ENCODE measurements around the gene SLC9A3.

SLC9A3 gene

DNA sequence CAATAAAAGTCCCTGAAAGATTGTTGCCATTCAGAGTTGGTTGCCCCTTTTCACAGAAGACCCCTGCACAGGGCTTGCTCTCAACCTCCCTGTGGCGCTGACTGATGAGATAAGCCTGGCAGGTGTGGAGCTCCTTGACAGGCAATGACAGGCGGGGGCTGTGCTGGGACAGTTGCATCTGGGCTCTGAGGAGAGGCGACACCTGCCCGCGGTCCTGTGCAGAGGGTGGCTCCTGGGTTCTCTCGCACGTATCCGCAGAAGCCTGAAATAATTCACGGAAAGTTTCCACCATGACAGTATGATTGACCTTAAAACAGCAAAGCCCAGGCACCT, 101.0 kb downstream of the SLC9A3 start:
- Histone ChIP-seq H3K4me1 (ENCODE audit: control insufficient read depth in 1 of 2, insufficient read depth in 2 of 2, low read length in 2 of 2) (no peaks in the 10 kb centered on the region), H3K36me3 (ENCODE audit: control insufficient read depth in 1 of 2, insufficient read depth in 2 of 2, low read length in 2 of 2) (no peaks in the 10 kb centered on the region), H3K27me3 (ENCODE audit: control insufficient read depth in 1 of 2, insufficient read depth in 2 of 2, low read length in 2 of 2) (no peaks in the 10 kb centered on the region), H3K27ac (ENCODE audit: low read depth, low read length) (no peak overlapping the region), H3K9ac (ENCODE audit: low read depth in 1 of 2, low read length in 2 of 2) (no peak overlapping the region), H3K4me3 (ENCODE audit: low read depth in 1 of 2, low read length in 2 of 2) (no peak overlapping the region), H3K9me3 (ENCODE audit: control insufficient read depth in 1 of 2, low read length in 2 of 2) (no peaks in the 10 kb centered on the region)

DNA sequence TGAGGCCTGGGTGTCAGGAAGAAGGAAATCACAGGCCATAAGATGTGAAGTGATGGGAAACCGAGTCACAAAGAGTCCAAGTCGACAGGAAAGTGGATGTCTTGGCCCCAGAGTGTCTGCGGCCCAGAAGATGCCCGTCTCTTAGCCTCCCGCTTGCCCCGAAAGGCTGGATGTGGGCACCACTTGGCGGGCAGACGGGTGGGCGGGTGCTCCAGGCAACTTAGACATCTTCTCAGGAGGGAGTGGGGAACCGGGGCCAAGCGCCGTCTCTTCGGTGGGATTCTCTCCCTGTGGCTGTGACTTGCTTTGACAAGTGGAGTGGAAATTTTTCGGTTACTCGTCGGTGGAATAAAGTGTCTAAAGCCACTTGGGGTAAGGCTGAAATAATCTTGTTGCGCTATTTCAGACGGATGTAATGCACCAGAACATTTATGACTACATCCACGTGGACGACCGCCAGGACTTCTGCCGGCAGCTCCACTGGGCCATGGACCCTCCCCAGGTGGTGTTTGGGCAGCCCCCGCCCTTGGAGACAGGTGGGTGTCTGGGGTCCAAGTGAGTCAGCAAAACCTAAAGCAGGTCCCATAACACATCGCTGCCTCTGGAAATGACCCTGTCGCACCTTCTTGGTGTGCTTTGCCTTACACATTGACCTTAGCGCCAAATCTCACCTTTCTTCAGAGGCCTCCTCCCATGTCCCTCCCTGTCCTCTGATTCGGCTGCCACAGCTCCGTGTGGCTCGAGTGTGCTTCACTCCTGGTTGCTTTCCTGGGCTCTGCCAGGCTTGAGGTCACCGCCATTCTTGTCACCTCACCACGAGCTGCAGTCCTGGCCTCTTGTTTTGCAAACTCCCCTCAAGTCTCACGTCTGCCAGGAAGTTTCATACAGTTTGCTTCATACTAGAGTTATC, 101.7 kb downstream of the SLC9A3 start:
- Histone ChIP-seq H3K4me3 (ENCODE audit: low read depth in 1 of 2, low read length in 2 of 2) (no peak overlapping the region), H3K27me3 (ENCODE audit: control insufficient read depth in 1 of 2, insufficient read depth in 2 of 2, low read length in 2 of 2) (no peaks in the 10 kb centered on the region), H3K27ac (ENCODE audit: low read depth, low read length) (no peak overlapping the region), H3K36me3 (ENCODE audit: control insufficient read depth in 1 of 2, insufficient read depth in 2 of 2, low read length in 2 of 2) (no peaks in the 10 kb centered on the region), H3K9me3 (ENCODE audit: control insufficient read depth in 1 of 2, low read length in 2 of 2) (no peaks in the 10 kb centered on the region), H3K4me1 (ENCODE audit: control insufficient read depth in 1 of 2, insufficient read depth in 2 of 2, low read length in 2 of 2) (no peaks in the 10 kb centered on the region), H3K9ac (ENCODE audit: low read depth in 1 of 2, low read length in 2 of 2) (no peak overlapping the region)

GRCh38 chr5:421901-422300, 102.3 kb downstream of the SLC9A3 start:
- Histone ChIP-seq H3K9me3 (ENCODE audit: control insufficient read depth in 1 of 2, low read length in 2 of 2) (no peaks in the 10 kb centered on the region), H3K27ac (ENCODE audit: low read depth, low read length) (no peak overlapping the region), H3K4me1 (ENCODE audit: control insufficient read depth in 1 of 2, insufficient read depth in 2 of 2, low read length in 2 of 2) (no peaks in the 10 kb centered on the region), H3K4me3 (ENCODE audit: low read depth in 1 of 2, low read length in 2 of 2) (no peak overlapping the region), H3K9ac (ENCODE audit: low read depth in 1 of 2, low read length in 2 of 2) (no peak overlapping the region), H3K27me3 (ENCODE audit: control insufficient read depth in 1 of 2, insufficient read depth in 2 of 2, low read length in 2 of 2) (no peaks in the 10 kb centered on the region), H3K36me3 (ENCODE audit: control insufficient read depth in 1 of 2, insufficient read depth in 2 of 2, low read length in 2 of 2) (no peaks in the 10 kb centered on the region)

- H3K36me3 ChIP-seq (ENCODE audit: control insufficient read depth in 1 of 2, insufficient read depth in 2 of 2, low read length in 2 of 2) = no peaks in the 10 kb centered on the region
- H3K4me1 ChIP-seq (ENCODE audit: control insufficient read depth in 1 of 2, insufficient read depth in 2 of 2, low read length in 2 of 2) = no peaks in the 10 kb centered on the region
- H3K9ac ChIP-seq (ENCODE audit: low read depth in 1 of 2, low read length in 2 of 2) = no peak overlapping the region
- no peaks in the 10 kb centered on the region for H3K27me3 ChIP-seq (ENCODE audit: control insufficient read depth in 1 of 2, insufficient read depth in 2 of 2, low read length in 2 of 2)
- no peaks in the 10 kb centered on the region for H3K9me3 ChIP-seq (ENCODE audit: control insufficient read depth in 1 of 2, low read length in 2 of 2)
- H3K4me3 ChIP-seq (ENCODE audit: low read depth in 1 of 2, low read length in 2 of 2) = no peak overlapping the region
- H3K27ac ChIP-seq (ENCODE audit: low read depth, low read length) = no peak overlapping the region
These were observed 102.9 kb downstream of the SLC9A3 start for GRCh38 chr5:421287-421880.

- Histone ChIP-seq H3K4me1 (ENCODE audit: control insufficient read depth in 1 of 2, insufficient read depth in 2 of 2, low read length in 2 of 2) (peaks cover 0 to 4% of the 10 kb centered on the region in 2 donors), H3K4me3 (ENCODE audit: low read depth in 1 of 2, low read length in 2 of 2) (no peak overlapping the region), H3K27me3 (ENCODE audit: control insufficient read depth in 1 of 2, insufficient read depth in 2 of 2, low read length in 2 of 2) (no peaks in the 10 kb centered on the region), H3K9ac (ENCODE audit: low read depth in 1 of 2, low read length in 2 of 2) (no peak overlapping the region), H3K27ac (ENCODE audit: low read depth, low read length) (no peak overlapping the region), H3K36me3 (ENCODE audit: control insufficient read depth in 1 of 2, insufficient read depth in 2 of 2, low read length in 2 of 2) (no peaks in the 10 kb centered on the region), H3K9me3 (ENCODE audit: control insufficient read depth in 1 of 2, low read length in 2 of 2) (no peaks in the 10 kb centered on the region)
These were observed 103.5 kb downstream of the SLC9A3 start for GRCh38 chr5:420632-421286.

Measured in duodenal mucosa (tissue), 2 donors.